Measurements from ENCODE around the gene NKPD1.

NKPD1 gene

DNA sequence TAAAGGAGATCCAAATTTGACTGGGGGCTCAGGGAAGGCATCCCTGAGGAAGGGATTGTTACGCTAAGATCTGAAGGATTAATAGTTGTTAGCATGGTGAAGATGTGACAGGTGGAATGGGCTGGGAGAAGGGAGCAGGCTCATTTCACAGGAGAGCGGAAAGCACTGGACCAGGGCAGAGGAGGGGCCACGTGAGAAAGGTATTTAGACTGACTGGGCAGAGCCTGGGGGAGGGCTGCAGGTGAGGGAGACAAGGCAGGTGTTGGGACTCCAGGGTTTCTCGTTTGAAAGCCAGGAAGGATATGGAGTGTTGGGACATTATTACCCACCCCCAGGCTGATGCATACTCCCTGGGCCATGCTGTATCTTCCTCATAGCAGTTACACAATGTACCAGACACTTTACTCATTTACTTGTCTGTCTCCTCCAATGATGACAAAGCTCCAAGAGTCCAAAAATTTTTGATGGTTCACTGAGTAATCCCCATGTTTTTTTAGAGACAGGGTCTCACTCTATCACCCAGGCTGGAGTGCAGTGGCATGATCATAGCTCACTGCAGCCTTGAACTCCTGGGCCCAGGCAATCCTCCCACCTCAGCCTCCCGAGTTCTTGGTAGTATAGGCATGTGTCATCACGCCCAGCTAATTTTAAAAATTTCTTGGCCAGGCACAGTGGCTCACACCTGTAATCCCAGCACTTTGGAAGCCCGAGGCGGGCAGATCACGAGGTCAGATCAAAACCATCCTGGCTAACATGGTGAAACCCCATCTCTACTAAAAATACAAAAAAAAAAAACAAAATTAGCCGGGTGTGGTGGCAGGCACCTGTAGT, 14.9 kb upstream of the NKPD1 start:
- CTCF ChIA-PET: no interaction called here
- TF ChIP-seq, protein P1, sequence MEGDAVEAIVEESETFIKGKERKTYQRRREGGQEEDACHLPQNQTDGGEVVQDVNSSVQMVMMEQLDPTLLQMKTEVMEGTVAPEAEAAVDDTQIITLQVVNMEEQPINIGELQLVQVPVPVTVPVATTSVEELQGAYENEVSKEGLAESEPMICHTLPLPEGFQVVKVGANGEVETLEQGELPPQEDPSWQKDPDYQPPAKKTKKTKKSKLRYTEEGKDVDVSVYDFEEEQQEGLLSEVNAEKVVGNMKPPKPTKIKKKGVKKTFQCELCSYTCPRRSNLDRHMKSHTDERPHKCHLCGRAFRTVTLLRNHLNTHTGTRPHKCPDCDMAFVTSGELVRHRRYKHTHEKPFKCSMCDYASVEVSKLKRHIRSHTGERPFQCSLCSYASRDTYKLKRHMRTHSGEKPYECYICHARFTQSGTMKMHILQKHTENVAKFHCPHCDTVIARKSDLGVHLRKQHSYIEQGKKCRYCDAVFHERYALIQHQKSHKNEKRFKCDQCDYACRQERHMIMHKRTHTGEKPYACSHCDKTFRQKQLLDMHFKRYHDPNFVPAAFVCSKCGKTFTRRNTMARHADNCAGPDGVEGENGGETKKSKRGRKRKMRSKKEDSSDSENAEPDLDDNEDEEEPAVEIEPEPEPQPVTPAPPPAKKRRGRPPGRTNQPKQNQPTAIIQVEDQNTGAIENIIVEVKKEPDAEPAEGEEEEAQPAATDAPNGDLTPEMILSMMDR (IDR thresholded peaks at IDR 0.05; ENCODE audit: control extremely low read depth, extremely low read depth, low read depth, missing control alignments): no peak
- POLR2A ChIA-PET: no interaction called here
- DNase-seq (ENCODE audit: extremely low spot score): no peak

DNA sequence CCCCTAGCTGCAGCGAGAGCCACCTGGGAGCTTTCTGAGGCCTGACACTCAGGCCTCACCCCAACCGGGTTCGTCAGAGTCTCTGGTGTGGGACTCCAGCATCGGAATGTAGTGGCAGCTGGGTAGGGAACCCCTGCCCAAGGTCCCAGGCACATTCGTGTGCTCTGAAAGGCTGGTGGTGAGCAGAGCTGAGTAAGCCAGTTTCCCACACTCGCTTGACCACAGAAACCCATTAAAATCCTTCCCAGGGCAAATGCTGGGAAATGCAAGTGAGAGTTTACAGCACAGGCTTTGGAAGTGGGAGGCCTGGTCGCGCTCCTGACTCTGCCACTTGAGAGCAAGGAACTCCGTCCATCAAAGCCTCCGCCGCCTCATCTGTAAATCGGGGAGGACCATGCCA, 13.0 kb upstream of the NKPD1 start:
- POLR2A ChIA-PET: no interaction called here
- CTCF ChIA-PET: no interaction called here
- TF ChIP-seq, protein P1 (IDR thresholded peaks at IDR 0.05; ENCODE audit: control extremely low read depth, extremely low read depth, low read depth, missing control alignments): no peak
- no peak for DNase-seq (ENCODE audit: extremely low spot score)

DNA sequence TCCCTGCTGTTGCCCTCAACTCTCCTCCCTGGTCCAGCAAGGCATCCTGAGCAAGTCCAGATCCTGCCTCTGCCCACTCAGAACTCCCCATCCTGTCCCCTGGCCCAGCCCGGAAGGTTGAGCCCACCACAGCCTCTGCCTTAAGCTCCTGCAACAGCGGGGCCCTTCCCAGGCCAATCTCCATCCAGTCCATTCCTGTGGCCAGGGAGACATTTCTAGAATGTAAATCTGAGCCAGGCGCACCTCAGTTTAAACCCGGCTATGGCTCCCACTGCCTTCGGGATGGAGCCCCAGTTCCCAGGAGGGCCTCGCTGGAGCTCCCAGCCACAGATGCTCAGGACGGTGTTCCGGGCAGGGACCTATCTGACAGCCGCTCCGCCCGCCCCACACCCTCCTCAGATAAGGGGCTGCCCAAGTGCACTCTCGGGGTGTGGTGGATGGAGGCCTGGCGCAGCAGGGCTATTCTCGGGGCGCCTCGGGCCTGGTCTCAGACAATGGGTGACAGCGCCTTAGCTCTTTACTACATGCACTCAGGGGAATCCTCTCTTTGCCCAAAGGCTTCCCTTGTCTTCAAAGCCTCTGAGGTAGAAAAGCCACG, 11.9 kb upstream of the NKPD1 start:
- DNase-seq (ENCODE audit: extremely low spot score): no peak
- TF ChIP-seq, protein P1 (IDR thresholded peaks at IDR 0.05; ENCODE audit: control extremely low read depth, extremely low read depth, low read depth, missing control alignments): no peak
- POLR2A ChIA-PET: no interaction called here
- CTCF ChIA-PET: interaction anchor here (1.9 kb wide), 1 partner anchor 15 kb away, joined by 6 read pairs; no protein-coding TSS in a partner anchor

DNA sequence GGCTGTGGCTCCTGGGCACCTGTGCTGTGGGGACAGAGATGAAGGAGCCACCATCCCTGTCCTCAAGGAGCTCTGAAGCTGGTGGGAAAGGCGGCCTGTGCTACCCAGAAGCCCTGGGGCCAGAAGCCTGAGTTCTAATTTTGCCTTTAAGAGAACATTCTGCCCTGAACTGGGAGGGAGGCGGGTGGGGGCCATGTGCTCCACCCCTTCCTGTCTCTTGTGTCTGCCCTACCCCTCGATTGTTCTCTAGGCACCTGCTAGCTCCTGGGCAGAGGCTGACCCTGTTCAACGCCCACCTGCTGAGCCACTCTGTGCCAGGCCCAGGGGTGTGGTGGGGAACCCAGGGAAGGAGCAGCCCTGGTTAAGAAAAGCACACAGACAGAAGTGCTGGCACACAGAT, 11.4 kb upstream of the NKPD1 start:
- ChIA-PET CTCF (interaction anchor here (1.0 to 1.9 kb wide), 2 partner anchors 16 to 35 kb away, joined by 3 to 6 read pairs; no protein-coding TSS in a partner anchor), POLR2A (no interaction called here)

DNA sequence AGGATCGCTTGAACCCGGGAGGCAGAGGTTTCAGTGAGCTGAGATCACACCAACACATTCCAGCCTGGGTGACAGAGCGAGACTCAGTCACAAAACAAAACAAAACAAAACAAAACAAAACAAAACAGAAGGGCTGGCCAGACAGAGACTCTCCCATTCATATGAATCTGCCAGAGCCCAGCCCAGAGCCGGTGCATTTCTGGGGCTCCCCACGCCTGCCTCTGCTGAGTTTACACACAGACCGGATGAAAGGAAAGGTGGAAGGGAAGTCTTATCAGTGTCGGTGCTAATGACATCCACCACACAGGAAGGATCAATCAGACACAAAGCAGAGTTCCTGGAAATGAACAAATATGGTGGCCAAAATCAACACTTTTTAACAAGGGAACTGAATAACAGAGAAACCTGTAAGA, 10.4 kb upstream of the NKPD1 start:
- ChIA-PET CTCF (interaction anchor here (1.0 to 1.9 kb wide), 2 partner anchors 17 to 34 kb away, joined by 3 to 6 read pairs; no protein-coding TSS in a partner anchor), POLR2A (no interaction called here)

More for the DNA sequence above, 11.4 kb upstream of the NKPD1 start:
- TF ChIP-seq, protein P1 (IDR thresholded peaks at IDR 0.05; ENCODE audit: control extremely low read depth, extremely low read depth, low read depth, missing control alignments): no peak
- DNase-seq (ENCODE audit: extremely low spot score): no peak

More for the DNA sequence above, 10.4 kb upstream of the NKPD1 start:
- TF ChIP-seq, protein P1 (IDR thresholded peaks at IDR 0.05; ENCODE audit: control extremely low read depth, extremely low read depth, low read depth, missing control alignments): no peak
- no peak for DNase-seq (ENCODE audit: extremely low spot score)
